NB4 (cell line): ENCODE measurements around the gene CACNA2D3.

Experiments used
- MYC ChIP-seq: IDR thresholded peaks from 2 replicates; pipeline ENCODE4 v1.6.1; 2011; ENCODE audit warnings: low read depth, low read length
- POLR2A ChIP-seq: IDR thresholded peaks from 2 replicates; pipeline ENCODE4 v1.6.1; 2011; ENCODE audit warnings: mild to moderate bottlenecking; ENCODE audit not compliant: insufficient read length; ENCODE audit errors: extremely low read depth
- TF ChIP-seq, protein P1 (sequence below): IDR thresholded peaks from one replicate; pipeline ENCODE4 v1.5.1; 2012; ENCODE audit warnings: low read depth, low read length

DNA sequence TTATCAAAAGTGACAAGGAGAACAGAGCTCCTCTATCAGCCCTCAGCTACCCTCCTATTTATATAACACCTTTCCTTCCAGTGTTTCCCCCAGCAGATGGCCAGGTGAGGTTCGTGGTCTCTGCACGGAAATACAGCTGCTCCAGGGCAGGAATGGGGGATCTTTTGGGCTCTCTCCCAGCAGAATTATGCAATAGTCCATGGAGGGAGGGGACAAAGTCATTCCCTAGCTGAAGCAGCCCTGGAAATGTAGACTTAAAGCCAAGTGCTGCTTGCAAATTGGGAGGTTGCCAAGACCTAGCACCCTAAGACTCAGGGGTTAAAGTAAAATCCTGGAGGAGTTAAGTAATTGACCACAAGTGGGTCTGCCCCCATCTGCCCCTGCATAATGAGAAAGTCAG is 549.2 kb downstream of the CACNA2D3 start:
- TF ChIP-seq, protein P1, sequence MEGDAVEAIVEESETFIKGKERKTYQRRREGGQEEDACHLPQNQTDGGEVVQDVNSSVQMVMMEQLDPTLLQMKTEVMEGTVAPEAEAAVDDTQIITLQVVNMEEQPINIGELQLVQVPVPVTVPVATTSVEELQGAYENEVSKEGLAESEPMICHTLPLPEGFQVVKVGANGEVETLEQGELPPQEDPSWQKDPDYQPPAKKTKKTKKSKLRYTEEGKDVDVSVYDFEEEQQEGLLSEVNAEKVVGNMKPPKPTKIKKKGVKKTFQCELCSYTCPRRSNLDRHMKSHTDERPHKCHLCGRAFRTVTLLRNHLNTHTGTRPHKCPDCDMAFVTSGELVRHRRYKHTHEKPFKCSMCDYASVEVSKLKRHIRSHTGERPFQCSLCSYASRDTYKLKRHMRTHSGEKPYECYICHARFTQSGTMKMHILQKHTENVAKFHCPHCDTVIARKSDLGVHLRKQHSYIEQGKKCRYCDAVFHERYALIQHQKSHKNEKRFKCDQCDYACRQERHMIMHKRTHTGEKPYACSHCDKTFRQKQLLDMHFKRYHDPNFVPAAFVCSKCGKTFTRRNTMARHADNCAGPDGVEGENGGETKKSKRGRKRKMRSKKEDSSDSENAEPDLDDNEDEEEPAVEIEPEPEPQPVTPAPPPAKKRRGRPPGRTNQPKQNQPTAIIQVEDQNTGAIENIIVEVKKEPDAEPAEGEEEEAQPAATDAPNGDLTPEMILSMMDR, result no peak
- no peak for TF ChIP-seq POLR2A
- no peak for TF ChIP-seq MYC
